Measurements from ENCODE around the gene WASF3.

- TF ChIP-seq, protein P1, sequence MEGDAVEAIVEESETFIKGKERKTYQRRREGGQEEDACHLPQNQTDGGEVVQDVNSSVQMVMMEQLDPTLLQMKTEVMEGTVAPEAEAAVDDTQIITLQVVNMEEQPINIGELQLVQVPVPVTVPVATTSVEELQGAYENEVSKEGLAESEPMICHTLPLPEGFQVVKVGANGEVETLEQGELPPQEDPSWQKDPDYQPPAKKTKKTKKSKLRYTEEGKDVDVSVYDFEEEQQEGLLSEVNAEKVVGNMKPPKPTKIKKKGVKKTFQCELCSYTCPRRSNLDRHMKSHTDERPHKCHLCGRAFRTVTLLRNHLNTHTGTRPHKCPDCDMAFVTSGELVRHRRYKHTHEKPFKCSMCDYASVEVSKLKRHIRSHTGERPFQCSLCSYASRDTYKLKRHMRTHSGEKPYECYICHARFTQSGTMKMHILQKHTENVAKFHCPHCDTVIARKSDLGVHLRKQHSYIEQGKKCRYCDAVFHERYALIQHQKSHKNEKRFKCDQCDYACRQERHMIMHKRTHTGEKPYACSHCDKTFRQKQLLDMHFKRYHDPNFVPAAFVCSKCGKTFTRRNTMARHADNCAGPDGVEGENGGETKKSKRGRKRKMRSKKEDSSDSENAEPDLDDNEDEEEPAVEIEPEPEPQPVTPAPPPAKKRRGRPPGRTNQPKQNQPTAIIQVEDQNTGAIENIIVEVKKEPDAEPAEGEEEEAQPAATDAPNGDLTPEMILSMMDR (IDR thresholded peaks at IDR 0.05), result no peak
- TF ChIP-seq POLR2A (IDR thresholded peaks at IDR 0.05) (no peak), POLR2AphosphoS5 (IDR thresholded peaks at IDR 0.05) (no peak)
Observed at GRCh38 chr13:26621731-26622401, 64.4 kb downstream of the WASF3 start.
